ENCODE results near the gene TGFBR3L.

The TGFBR3L gene

GRCh38 chr19:7907122-7907521 is 7.5 kb upstream of the TGFBR3L start:
- Histone ChIP-seq H3K9me3 (ENCODE audit: control insufficient read depth, insufficient read depth, low read depth, low read length) (no peaks in the 10 kb centered on the region), H3K4me1 (ENCODE audit: control insufficient read depth, insufficient read depth, low read length) (peaks cover 16% of the 10 kb centered on the region), H3K4me3 (ENCODE audit: low read depth, low read length) (no peak overlapping the region), H3K36me3 (ENCODE audit: control insufficient read depth, insufficient read depth, low read length) (peaks cover 26% of the 10 kb centered on the region), H3K27ac (ENCODE audit: low read depth, low read length) (no peak overlapping the region), H3K9ac (ENCODE audit: low read length) (no peak overlapping the region), H3K27me3 (ENCODE audit: control insufficient read depth, insufficient read depth, low read length) (no peaks in the 10 kb centered on the region)

- no peaks in the 10 kb centered on the region for H3K27me3 ChIP-seq (ENCODE audit: control insufficient read depth, insufficient read depth, low read length)
- no peak overlapping the region for H3K9ac ChIP-seq (ENCODE audit: low read length)
- peaks cover 14% of the 10 kb centered on the region for H3K4me1 ChIP-seq (ENCODE audit: control insufficient read depth, insufficient read depth, low read length)
- H3K9me3 ChIP-seq (ENCODE audit: control insufficient read depth, insufficient read depth, low read depth, low read length), result no peaks in the 10 kb centered on the region
- H3K4me3 ChIP-seq (ENCODE audit: low read depth, low read length), result no peak overlapping the region
- H3K36me3 ChIP-seq (ENCODE audit: control insufficient read depth, insufficient read depth, low read length), result peaks cover 29% of the 10 kb centered on the region
- no peak overlapping the region for H3K27ac ChIP-seq (ENCODE audit: low read depth, low read length)
These were observed 7.1 kb upstream of the TGFBR3L start for GRCh38 chr19:7907544-7907943.

- no peak overlapping the region for H3K9ac ChIP-seq (ENCODE audit: low read length)
- H3K4me1 ChIP-seq (ENCODE audit: control insufficient read depth, insufficient read depth, low read length), result peaks cover 8% of the 10 kb centered on the region; the same call in 1 of the 2 replicates
- no peaks in the 10 kb centered on the region for H3K27me3 ChIP-seq (ENCODE audit: control insufficient read depth, insufficient read depth, low read length)
- H3K27ac ChIP-seq (ENCODE audit: low read depth, low read length), result no peak overlapping the region
- H3K4me3 ChIP-seq (ENCODE audit: low read depth, low read length), result no peak overlapping the region
- peaks cover 32% of the 10 kb centered on the region for H3K36me3 ChIP-seq (ENCODE audit: control insufficient read depth, insufficient read depth, low read length)
- H3K9me3 ChIP-seq (ENCODE audit: control insufficient read depth, insufficient read depth, low read depth, low read length), result no peaks in the 10 kb centered on the region
These were observed 6.4 kb upstream of the TGFBR3L start for GRCh38 chr19:7908078-7908699.

GRCh38 chr19:7908742-7909461 is 5.7 kb upstream of the TGFBR3L start:
- Histone ChIP-seq H3K27ac (ENCODE audit: low read depth, low read length) (no peak overlapping the region), H3K36me3 (ENCODE audit: control insufficient read depth, insufficient read depth, low read length) (peaks cover 32% of the 10 kb centered on the region), H3K4me1 (ENCODE audit: control insufficient read depth, insufficient read depth, low read length) (peaks cover 8% of the 10 kb centered on the region; the same call in 1 of the 2 replicates), H3K27me3 (ENCODE audit: control insufficient read depth, insufficient read depth, low read length) (no peaks in the 10 kb centered on the region), H3K9ac (ENCODE audit: low read length) (no peak overlapping the region), H3K4me3 (ENCODE audit: low read depth, low read length) (no peak overlapping the region), H3K9me3 (ENCODE audit: control insufficient read depth, insufficient read depth, low read depth, low read length) (no peaks in the 10 kb centered on the region)

- Histone ChIP-seq H3K9ac (ENCODE audit: low read length) (no peak overlapping the region), H3K4me3 (ENCODE audit: low read depth, low read length) (no peak overlapping the region), H3K36me3 (ENCODE audit: control insufficient read depth, insufficient read depth, low read length) (peaks cover 32% of the 10 kb centered on the region), H3K27ac (ENCODE audit: low read depth, low read length) (no peak overlapping the region), H3K9me3 (ENCODE audit: control insufficient read depth, insufficient read depth, low read depth, low read length) (no peaks in the 10 kb centered on the region), H3K27me3 (ENCODE audit: control insufficient read depth, insufficient read depth, low read length) (peaks cover 2% of the 10 kb centered on the region), H3K4me1 (ENCODE audit: control insufficient read depth, insufficient read depth, low read length) (peaks cover 7% of the 10 kb centered on the region; the same call in 1 of the 2 replicates)
These were observed 5.1 kb upstream of the TGFBR3L start for GRCh38 chr19:7909471-7910067.

- no peak overlapping the region for H3K27ac ChIP-seq (ENCODE audit: low read depth, low read length)
- H3K27me3 ChIP-seq (ENCODE audit: control insufficient read depth, insufficient read depth, low read length), result peaks cover 12% of the 10 kb centered on the region
- no peaks in the 10 kb centered on the region for H3K4me1 ChIP-seq (ENCODE audit: control insufficient read depth, insufficient read depth, low read length)
- no peak overlapping the region for H3K9ac ChIP-seq (ENCODE audit: low read length)
- H3K36me3 ChIP-seq (ENCODE audit: control insufficient read depth, insufficient read depth, low read length), result peaks cover 32% of the 10 kb centered on the region
- no peak overlapping the region for H3K4me3 ChIP-seq (ENCODE audit: low read depth, low read length)
- H3K9me3 ChIP-seq (ENCODE audit: control insufficient read depth, insufficient read depth, low read depth, low read length), result no peaks in the 10 kb centered on the region
These were observed 4.1 kb upstream of the TGFBR3L start for GRCh38 chr19:7910321-7911161.

- peaks cover 23% of the 10 kb centered on the region for H3K27me3 ChIP-seq (ENCODE audit: control insufficient read depth, insufficient read depth, low read length)
- H3K9ac ChIP-seq (ENCODE audit: low read length), result no peak overlapping the region
- H3K36me3 ChIP-seq (ENCODE audit: control insufficient read depth, insufficient read depth, low read length), result peaks cover 32% of the 10 kb centered on the region
- no peak overlapping the region for H3K4me3 ChIP-seq (ENCODE audit: low read depth, low read length)
- H3K27ac ChIP-seq (ENCODE audit: low read depth, low read length), result no peak overlapping the region
- no peaks in the 10 kb centered on the region for H3K9me3 ChIP-seq (ENCODE audit: control insufficient read depth, insufficient read depth, low read depth, low read length)
- no peaks in the 10 kb centered on the region for H3K4me1 ChIP-seq (ENCODE audit: control insufficient read depth, insufficient read depth, low read length)
These were observed 3.0 kb upstream of the TGFBR3L start for GRCh38 chr19:7911508-7912143.

GRCh38 chr19:7912144-7912696 is 2.4 kb upstream of the TGFBR3L start:
- H3K4me3 ChIP-seq (ENCODE audit: low read depth, low read length), result no peak overlapping the region
- no peak overlapping the region for H3K27ac ChIP-seq (ENCODE audit: low read depth, low read length)
- H3K9ac ChIP-seq (ENCODE audit: low read length), result no peak overlapping the region
- peaks cover 28% of the 10 kb centered on the region for H3K27me3 ChIP-seq (ENCODE audit: control insufficient read depth, insufficient read depth, low read length)
- peaks cover 3% of the 10 kb centered on the region; the same call in 1 of the 2 replicates for H3K4me1 ChIP-seq (ENCODE audit: control insufficient read depth, insufficient read depth, low read length)
- no peaks in the 10 kb centered on the region for H3K9me3 ChIP-seq (ENCODE audit: control insufficient read depth, insufficient read depth, low read depth, low read length)
- peaks cover 32% of the 10 kb centered on the region for H3K36me3 ChIP-seq (ENCODE audit: control insufficient read depth, insufficient read depth, low read length)

GRCh38 chr19:7912697-7913564 is 1.7 kb upstream of the TGFBR3L start:
- Histone ChIP-seq H3K4me1 (ENCODE audit: control insufficient read depth, insufficient read depth, low read length) (peaks cover 6% of the 10 kb centered on the region; the same call in 1 of the 2 replicates), H3K27me3 (ENCODE audit: control insufficient read depth, insufficient read depth, low read length) (peaks cover 35% of the 10 kb centered on the region), H3K27ac (ENCODE audit: low read depth, low read length) (no peak overlapping the region), H3K9ac (ENCODE audit: low read length) (no peak overlapping the region), H3K4me3 (ENCODE audit: low read depth, low read length) (no peak overlapping the region), H3K9me3 (ENCODE audit: control insufficient read depth, insufficient read depth, low read depth, low read length) (no peaks in the 10 kb centered on the region), H3K36me3 (ENCODE audit: control insufficient read depth, insufficient read depth, low read length) (peaks cover 32% of the 10 kb centered on the region)
